ENCODE results near the gene SLC22A13. TPM values are rescaled to one million over a fixed set of nuclear protein-coding genes. Genes with fewer than 3 reads are reported as not detected.

SLC22A13 gene
- total and polyA plus RNA-seq, 2 experiments from 2014 or later, result 0.13 to 0.66 TPM

DNA sequence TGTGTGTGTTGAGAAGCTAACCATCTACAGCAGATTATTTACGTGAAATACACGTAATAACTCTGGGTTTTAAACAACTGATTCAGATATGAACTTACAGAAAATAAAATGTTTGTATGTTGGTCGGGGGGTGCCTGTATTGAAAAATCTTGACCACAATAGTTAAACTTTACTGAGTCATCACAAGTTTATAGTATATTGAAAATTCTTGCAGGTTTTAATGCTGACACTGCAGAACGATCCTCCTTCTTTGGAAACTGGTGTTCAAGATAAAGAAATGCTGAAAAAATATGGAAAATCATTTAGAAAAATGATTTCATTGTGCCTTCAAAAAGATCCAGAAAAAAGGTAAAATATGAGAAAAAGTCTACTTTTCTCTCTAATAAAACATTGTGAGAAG lies 41.3 kb upstream of the SLC22A13 start (continued):
- TF ChIP-seq ZNF462 (CRISPR knock-in tag; IDR thresholded peaks at IDR 0.05), result no peak

- no peak overlapping the region for H2AFZ ChIP-seq
- Mint-ChIP-seq H3K36me3 (ENCODE audit: low read depth) (peaks cover 15% of the 10 kb centered on the region; the same call in 2 of the 3 replicates), H3K4me3 (no peak overlapping the region), H3K27ac (no peak overlapping the region), H3K9me3 (no peaks in the 10 kb centered on the region), H3K27me3 (ENCODE audit: insufficient read depth, low read depth, poor library complexity) (no peaks in the 10 kb centered on the region), H3K4me1 (no peaks in the 10 kb centered on the region)
- no peaks in the 10 kb centered on the region for H3K79me2 ChIP-seq (replicated peaks; ENCODE audit: insufficient read depth)
- H3K4me2 ChIP-seq, result no peak overlapping the region
- no peaks in the 10 kb centered on the region for H3K9me2 ChIP-seq (ENCODE audit: insufficient read depth)
- no peak overlapping the region for H3K4me3 ChIP-seq
- ATAC-seq (no peak), DNase-seq (ENCODE audit: low spot score) (no peak)
- H3K4me1 ChIP-seq (ENCODE audit: insufficient read depth), result no peaks in the 10 kb centered on the region
- H3K36me3 ChIP-seq (ENCODE audit: insufficient read depth), result no peaks in the 10 kb centered on the region; the same call in 1 of the 2 replicates
- no peaks in the 10 kb centered on the region for H3F3A ChIP-seq (replicated peaks; ENCODE audit: low read depth)
- 0 out of 2 replicates have a peak, but pooled peaks cover 5% of the 10 kb centered on the region for H4K20me1 ChIP-seq (replicated peaks; ENCODE audit: insufficient read depth)
- no peak overlapping the region for H3K27ac ChIP-seq (ENCODE audit: low read depth)
- no peaks in the 10 kb centered on the region for H3K27me3 ChIP-seq (ENCODE audit: insufficient read depth)
- TF ChIP-seq POLR2AphosphoS5 (IDR thresholded peaks at IDR 0.05; ENCODE audit: low read depth) (no peak), ZNF462 (CRISPR knock-in tag; IDR thresholded peaks at IDR 0.05) (no peak), JUNB (IDR thresholded peaks at IDR 0.05; ENCODE audit: unreplicated experiment) (no peak), NANOG (IDR thresholded peaks at IDR 0.05; ENCODE audit: borderline replicate concordance) (no peak), ZNF331 (CRISPR knock-in tag; IDR thresholded peaks at IDR 0.05; ENCODE audit: low read depth) (no peak), ZNF114 (CRISPR knock-in tag; IDR thresholded peaks at IDR 0.05) (no peak), CREB1 (CRISPR knock-in tag; IDR thresholded peaks at IDR 0.05; ENCODE audit: low read depth) (no peak)
- TF ChIP-seq, protein P1, sequence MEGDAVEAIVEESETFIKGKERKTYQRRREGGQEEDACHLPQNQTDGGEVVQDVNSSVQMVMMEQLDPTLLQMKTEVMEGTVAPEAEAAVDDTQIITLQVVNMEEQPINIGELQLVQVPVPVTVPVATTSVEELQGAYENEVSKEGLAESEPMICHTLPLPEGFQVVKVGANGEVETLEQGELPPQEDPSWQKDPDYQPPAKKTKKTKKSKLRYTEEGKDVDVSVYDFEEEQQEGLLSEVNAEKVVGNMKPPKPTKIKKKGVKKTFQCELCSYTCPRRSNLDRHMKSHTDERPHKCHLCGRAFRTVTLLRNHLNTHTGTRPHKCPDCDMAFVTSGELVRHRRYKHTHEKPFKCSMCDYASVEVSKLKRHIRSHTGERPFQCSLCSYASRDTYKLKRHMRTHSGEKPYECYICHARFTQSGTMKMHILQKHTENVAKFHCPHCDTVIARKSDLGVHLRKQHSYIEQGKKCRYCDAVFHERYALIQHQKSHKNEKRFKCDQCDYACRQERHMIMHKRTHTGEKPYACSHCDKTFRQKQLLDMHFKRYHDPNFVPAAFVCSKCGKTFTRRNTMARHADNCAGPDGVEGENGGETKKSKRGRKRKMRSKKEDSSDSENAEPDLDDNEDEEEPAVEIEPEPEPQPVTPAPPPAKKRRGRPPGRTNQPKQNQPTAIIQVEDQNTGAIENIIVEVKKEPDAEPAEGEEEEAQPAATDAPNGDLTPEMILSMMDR (conservative IDR thresholded peaks at IDR 0.05; ENCODE audit: low read depth in 2 of 2), result no peak
Observed at GRCh38 chr3:38226273-38226672, 39.3 kb upstream of the SLC22A13 start.
